ENCODE data around the gene CGGBP1.

The CGGBP1 gene

GRCh38 chr3:88041005-88041404, 17.8 kb downstream of the CGGBP1 start:
- no peak overlapping the region for H3K4me2 ChIP-seq (ENCODE audit: low read depth, low read length)
- no peaks in the 10 kb centered on the region for H4K20me1 ChIP-seq (ENCODE audit: insufficient read depth, low read length)
- no peaks in the 10 kb centered on the region for H3K9me2 ChIP-seq (replicated peaks; ENCODE audit: insufficient read depth, low read length)
- no peaks in the 10 kb centered on the region for H3K9me3 ChIP-seq (replicated peaks; ENCODE audit: insufficient read depth, low read length)
- no peaks in the 10 kb centered on the region for H3K36me3 ChIP-seq (replicated peaks; ENCODE audit: insufficient read depth, low read length)
- H3K4me3 ChIP-seq (ENCODE audit: low read length), result no peak overlapping the region
- TF ChIP-seq EZH2phosphoT487 (IDR thresholded peaks at IDR 0.05; ENCODE audit: low read length), result no peak
- no peaks in the 10 kb centered on the region; the same call in 1 of the 2 replicates for H3F3A ChIP-seq (ENCODE audit: insufficient read depth, low read length)
- no peaks in the 10 kb centered on the region for H3K27me3 ChIP-seq (replicated peaks; ENCODE audit: insufficient read depth, low read length)
- H3K27ac ChIP-seq (ENCODE audit: low read length), result no peak overlapping the region
- no peaks in the 10 kb centered on the region for H3K79me2 ChIP-seq (ENCODE audit: low read length)
- H2AFZ ChIP-seq (ENCODE audit: low read length), result no peak overlapping the region
- H3K4me1 ChIP-seq (ENCODE audit: low read length), result no peaks in the 10 kb centered on the region
- no peak for DNase-seq
- no peak overlapping the region for H3K9ac ChIP-seq (ENCODE audit: low read length)

GRCh38 chr3:88040529-88040928, 18.3 kb downstream of the CGGBP1 start:
- Histone ChIP-seq H2AFZ (ENCODE audit: low read length) (no peak overlapping the region), H3K4me3 (ENCODE audit: low read length) (no peak overlapping the region), H3K36me3 (replicated peaks; ENCODE audit: insufficient read depth, low read length) (no peaks in the 10 kb centered on the region), H3K9me3 (replicated peaks; ENCODE audit: insufficient read depth, low read length) (no peaks in the 10 kb centered on the region), H3K27me3 (replicated peaks; ENCODE audit: insufficient read depth, low read length) (no peaks in the 10 kb centered on the region), H4K20me1 (ENCODE audit: insufficient read depth, low read length) (no peaks in the 10 kb centered on the region), H3K79me2 (ENCODE audit: low read length) (no peaks in the 10 kb centered on the region), H3F3A (ENCODE audit: insufficient read depth, low read length) (no peaks in the 10 kb centered on the region; the same call in 1 of the 2 replicates), H3K27ac (ENCODE audit: low read length) (no peak overlapping the region), H3K4me1 (ENCODE audit: low read length) (no peaks in the 10 kb centered on the region), H3K9me2 (replicated peaks; ENCODE audit: insufficient read depth, low read length) (no peaks in the 10 kb centered on the region), H3K4me2 (ENCODE audit: low read depth, low read length) (no peak overlapping the region), H3K9ac (ENCODE audit: low read length) (no peak overlapping the region)
- DNase-seq, result no peak
- TF ChIP-seq, protein P1, sequence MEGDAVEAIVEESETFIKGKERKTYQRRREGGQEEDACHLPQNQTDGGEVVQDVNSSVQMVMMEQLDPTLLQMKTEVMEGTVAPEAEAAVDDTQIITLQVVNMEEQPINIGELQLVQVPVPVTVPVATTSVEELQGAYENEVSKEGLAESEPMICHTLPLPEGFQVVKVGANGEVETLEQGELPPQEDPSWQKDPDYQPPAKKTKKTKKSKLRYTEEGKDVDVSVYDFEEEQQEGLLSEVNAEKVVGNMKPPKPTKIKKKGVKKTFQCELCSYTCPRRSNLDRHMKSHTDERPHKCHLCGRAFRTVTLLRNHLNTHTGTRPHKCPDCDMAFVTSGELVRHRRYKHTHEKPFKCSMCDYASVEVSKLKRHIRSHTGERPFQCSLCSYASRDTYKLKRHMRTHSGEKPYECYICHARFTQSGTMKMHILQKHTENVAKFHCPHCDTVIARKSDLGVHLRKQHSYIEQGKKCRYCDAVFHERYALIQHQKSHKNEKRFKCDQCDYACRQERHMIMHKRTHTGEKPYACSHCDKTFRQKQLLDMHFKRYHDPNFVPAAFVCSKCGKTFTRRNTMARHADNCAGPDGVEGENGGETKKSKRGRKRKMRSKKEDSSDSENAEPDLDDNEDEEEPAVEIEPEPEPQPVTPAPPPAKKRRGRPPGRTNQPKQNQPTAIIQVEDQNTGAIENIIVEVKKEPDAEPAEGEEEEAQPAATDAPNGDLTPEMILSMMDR (IDR thresholded peaks at IDR 0.05; ENCODE audit: low read length), result no peak
- no peak for TF ChIP-seq EZH2phosphoT487 (IDR thresholded peaks at IDR 0.05; ENCODE audit: low read length)
- no peak for TF ChIP-seq EZH2 (optimal IDR thresholded peaks at IDR 0.05; ENCODE audit: low read depth, low read length)

GRCh38 chr3:88038566-88038965, 20.2 kb downstream of the CGGBP1 start:
- Histone ChIP-seq H2AFZ (ENCODE audit: low read length) (no peak overlapping the region), H3K79me2 (ENCODE audit: low read length) (no peaks in the 10 kb centered on the region), H3K27me3 (replicated peaks; ENCODE audit: insufficient read depth, low read length) (no peaks in the 10 kb centered on the region), H3K9ac (ENCODE audit: low read length) (no peak overlapping the region), H4K20me1 (ENCODE audit: insufficient read depth, low read length) (no peaks in the 10 kb centered on the region), H3K9me2 (replicated peaks; ENCODE audit: insufficient read depth, low read length) (no peaks in the 10 kb centered on the region), H3K27ac (ENCODE audit: low read length) (no peak overlapping the region), H3K4me2 (ENCODE audit: low read depth, low read length) (no peak overlapping the region), H3K9me3 (replicated peaks; ENCODE audit: insufficient read depth, low read length) (no peaks in the 10 kb centered on the region), H3K4me1 (ENCODE audit: low read length) (no peaks in the 10 kb centered on the region), H3K36me3 (replicated peaks; ENCODE audit: insufficient read depth, low read length) (no peaks in the 10 kb centered on the region), H3F3A (ENCODE audit: insufficient read depth, low read length) (no peaks in the 10 kb centered on the region), H3K4me3 (ENCODE audit: low read length) (no peak overlapping the region)
- TF ChIP-seq EZH2 (optimal IDR thresholded peaks at IDR 0.05; ENCODE audit: low read depth, low read length) (no peak), EZH2phosphoT487 (IDR thresholded peaks at IDR 0.05; ENCODE audit: low read length) (no peak)
- TF ChIP-seq, protein P1 (IDR thresholded peaks at IDR 0.05; ENCODE audit: low read length), result no peak
- no peak for DNase-seq

- Histone ChIP-seq H2AFZ (ENCODE audit: low read length) (no peak overlapping the region), H3K4me3 (ENCODE audit: low read length) (no peak overlapping the region), H3K27ac (ENCODE audit: low read length) (no peak overlapping the region), H4K20me1 (ENCODE audit: insufficient read depth, low read length) (no peaks in the 10 kb centered on the region), H3K36me3 (replicated peaks; ENCODE audit: insufficient read depth, low read length) (no peaks in the 10 kb centered on the region), H3K27me3 (replicated peaks; ENCODE audit: insufficient read depth, low read length) (no peaks in the 10 kb centered on the region), H3F3A (ENCODE audit: insufficient read depth, low read length) (peaks cover 5% of the 10 kb centered on the region; the same call in 1 of the 2 replicates), H3K9ac (ENCODE audit: low read length) (no peak overlapping the region), H3K4me2 (ENCODE audit: low read depth, low read length) (no peak overlapping the region), H3K9me2 (replicated peaks; ENCODE audit: insufficient read depth, low read length) (no peaks in the 10 kb centered on the region), H3K9me3 (replicated peaks; ENCODE audit: insufficient read depth, low read length) (no peaks in the 10 kb centered on the region), H3K4me1 (ENCODE audit: low read length) (peaks cover 5% of the 10 kb centered on the region; the same call in 1 of the 2 replicates), H3K79me2 (ENCODE audit: low read length) (no peaks in the 10 kb centered on the region)
- no peak for TF ChIP-seq EZH2phosphoT487 (IDR thresholded peaks at IDR 0.05; ENCODE audit: low read length)
- TF ChIP-seq EZH2 (optimal IDR thresholded peaks at IDR 0.05; ENCODE audit: low read depth, low read length), result no peak
- TF ChIP-seq, protein P1 (IDR thresholded peaks at IDR 0.05; ENCODE audit: low read length), result no peak
- DNase-seq, result no peak
Measured at GRCh38 chr3:88036221-88036620, 22.6 kb downstream of the CGGBP1 start.

Measured in MM.1S (cell line).